HG02571 (cell line): Measurements from ENCODE around the gene TAGLN.

ENCODE experiments used
- ATAC-seq: cut with Tn5 transposase; IDR thresholded peaks from one replicate; pipeline ENCODE4 v1.9.1; 2021; ENCODE audit warnings: mild to moderate bottlenecking, moderate library complexity; ENCODE audit not compliant: unreplicated experiment

The TAGLN gene

DNA sequence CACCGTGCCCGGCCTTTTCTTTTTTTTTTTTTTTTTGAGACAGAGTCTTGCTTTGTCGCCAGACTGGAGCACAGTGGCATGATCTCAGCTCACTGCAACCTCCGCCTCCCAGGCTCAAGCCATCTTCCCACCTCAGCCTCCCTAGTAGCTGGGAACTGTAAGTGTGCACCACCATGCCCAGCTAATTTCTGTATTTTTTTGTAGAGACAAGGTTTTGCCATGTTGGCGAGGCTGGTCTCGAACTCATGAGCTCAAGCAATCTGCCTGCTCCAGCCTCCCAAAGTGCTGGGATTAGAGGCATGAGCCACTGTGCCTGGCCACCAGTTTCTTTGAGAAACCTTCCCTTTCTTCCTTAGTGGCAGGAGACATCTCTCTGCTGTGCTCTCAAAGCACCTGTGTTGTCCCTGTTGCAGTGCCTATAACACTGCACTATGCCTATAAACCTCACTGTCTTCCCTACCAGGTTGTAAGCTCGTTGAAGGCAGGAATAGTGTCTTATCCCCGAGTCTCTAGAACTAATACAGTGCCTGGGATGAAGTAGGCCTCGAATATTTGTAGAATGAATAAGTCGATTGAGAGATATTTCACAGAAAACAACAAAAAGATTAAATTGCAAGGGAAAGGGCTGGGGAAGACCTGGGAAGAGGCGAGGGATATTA, 13.7 kb downstream of the TAGLN start:
- ATAC-seq: no peak

DNA sequence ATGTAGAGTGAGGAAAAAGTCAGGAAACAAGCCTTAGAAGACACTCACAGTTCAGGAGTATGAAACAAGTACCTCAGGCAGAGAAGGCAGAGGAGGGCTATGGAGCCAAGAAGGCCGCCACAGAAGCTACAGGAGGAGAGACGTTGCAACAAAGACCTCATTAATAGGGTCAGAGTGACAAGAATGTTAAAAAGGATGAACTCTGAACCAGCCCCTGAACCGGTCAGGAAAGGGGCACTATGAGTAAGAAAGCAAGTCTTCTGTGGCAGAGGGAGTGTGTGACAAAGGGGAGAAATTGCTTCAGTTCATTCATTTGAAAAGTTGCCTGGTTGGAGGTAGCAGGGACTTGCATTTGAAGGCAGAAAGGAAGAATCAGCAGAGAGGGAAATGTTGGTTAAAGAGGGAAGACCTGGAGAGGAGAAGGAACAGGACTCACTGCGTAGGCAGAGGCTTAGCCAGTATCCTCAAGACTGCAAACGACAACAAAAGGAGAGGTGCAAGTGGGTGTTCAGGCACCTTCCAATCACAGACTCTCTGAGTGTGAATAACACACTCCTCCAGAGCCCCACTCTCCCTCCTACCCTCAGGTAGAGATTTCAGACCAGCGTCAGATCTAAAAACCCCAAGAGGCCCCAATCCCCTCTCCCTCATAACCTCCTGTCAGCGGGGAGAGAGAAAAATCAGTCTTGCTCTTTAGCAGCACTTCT, 15.4 kb downstream of the TAGLN start:
- no peak for ATAC-seq

DNA sequence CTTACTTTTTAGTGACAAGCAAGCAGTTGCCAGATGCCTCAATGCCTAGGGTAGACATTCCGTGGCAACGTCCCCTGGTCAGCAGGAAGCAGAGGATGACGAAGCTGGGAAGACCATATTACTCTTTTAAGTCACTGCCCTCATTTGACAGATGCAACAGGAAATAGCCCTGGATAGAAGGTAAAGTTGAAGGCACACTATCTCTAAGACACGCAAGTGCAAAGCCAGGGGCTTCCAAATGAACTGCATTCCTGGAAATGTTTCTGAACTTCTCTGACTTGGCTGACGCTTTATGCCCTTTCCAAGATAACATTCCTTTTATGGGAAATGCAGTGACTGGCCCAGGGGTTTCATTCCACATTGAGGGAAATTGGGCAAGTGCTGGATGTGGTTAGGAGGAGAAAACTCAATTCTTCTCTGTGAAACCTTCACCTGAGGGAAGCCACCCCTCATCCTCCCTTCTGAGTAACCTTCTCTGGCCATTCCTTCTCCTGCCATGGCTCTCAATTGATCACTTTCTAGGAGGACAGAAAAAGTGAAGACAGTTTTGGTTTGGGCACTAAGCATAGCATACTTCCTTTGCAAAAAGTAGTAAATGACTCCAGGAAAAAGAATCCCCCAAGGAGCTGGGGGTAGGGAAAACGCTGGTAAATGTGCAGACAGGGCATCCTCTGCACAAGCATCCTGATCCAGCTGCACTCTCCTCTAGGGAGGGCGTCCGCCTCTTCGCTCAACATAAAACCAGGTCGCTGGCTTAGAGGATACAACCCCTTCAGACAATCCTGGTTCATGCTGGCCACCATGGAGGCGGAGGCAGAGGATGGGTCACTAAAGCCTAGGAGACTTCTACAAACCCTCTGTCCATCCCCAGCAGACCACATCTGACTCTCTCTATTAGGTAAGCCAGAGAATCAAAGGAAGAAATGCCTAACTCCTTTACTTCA, 18.2 kb downstream of the TAGLN start:
- no peak for ATAC-seq

DNA sequence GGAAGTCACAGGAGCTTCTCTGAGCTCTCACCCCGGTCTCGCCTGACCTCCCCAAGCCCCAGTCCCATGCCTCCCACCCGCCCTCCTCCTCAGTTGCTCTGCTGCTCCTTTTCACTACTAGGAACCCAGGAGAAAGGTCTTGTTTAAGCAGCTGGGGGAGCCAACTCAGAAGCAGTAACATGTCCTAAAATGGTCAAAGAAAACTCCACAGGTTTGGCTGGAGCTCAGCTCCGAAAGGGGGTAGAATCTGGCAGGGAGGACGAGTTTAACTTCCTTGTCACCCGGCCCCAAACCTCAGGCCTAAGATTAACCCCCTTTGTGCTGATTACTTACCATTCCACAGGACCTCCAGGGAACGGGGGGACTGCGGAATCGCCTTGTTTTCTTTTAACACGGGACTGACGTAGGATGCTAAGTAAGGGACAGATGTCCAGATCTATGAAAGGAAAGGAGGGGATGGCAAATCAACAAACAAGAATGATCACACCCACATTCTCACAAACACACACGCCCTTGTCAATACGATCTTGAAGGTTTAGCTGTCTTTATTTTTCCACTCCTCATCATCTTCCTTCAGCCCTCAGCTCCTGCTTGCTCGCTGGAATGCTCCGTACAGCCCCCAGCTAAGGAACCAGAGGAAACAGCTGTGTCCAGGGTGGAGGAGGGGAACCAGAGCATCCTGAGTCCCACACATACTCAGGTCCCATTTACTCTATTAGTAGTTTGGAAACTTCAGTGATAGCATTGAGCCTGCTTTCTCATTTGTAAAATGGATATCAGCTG, 19.2 kb downstream of the TAGLN start:
- ATAC-seq: no peak

DNA sequence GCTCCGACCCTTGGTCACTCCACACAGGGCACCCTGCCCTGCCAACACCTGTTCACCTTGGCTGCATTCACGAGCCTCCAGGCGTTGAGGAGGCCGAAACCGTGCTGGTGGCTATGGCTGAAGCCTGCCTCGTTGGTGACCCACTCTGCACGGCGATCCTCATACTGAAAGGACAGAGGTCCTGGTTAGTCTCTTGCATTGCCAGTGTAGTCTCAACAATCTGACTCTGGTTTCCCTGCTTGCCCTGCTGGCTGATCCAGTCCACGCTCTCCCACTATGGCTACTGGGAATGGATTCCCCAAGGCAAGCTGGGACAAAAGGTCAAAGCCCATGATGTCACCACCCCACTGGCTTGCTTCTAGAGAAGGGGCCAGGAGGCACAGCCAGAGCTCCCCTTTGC, 19.8 kb downstream of the TAGLN start:
- no peak for ATAC-seq

DNA sequence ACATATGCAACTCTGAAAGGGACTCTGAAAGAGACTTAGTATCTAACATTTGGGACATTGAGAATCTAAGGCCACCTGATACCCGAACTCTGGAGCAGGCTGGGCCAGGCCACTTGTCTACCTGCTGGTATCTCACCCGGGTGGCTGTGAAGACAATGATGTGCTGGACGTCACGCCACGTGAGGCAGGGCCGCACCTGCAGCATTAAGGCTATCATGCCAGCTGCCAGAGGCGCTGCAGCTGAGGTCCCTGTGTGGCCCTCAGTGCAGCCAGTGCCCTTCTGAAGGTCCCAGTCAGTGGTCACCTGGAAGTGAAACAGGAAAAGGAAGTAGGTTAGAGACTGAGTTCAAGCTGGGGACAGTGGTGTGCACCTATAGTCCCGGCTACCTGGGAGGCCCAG, 20.3 kb downstream of the TAGLN start:
- no peak for ATAC-seq

DNA sequence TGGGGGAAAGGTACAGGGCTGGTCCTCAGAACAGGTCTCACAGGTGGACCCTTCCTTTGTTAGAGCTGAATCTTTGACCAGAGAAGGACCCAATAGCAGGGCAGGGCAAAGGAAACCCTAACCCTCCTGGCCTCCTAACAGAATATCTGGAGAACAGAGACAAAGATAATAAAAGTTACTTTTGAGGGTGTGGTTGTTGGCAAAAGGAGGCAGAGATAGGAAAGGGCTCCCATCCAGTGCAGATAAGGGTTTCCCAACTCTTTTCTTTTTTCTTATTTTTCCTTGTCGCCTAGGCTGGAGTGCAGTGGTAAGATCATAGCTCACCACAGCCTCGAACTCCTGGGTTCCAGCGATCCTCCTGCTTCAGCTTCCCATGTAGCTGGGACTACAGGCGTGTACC, 20.8 kb downstream of the TAGLN start:
- no peak for ATAC-seq

DNA sequence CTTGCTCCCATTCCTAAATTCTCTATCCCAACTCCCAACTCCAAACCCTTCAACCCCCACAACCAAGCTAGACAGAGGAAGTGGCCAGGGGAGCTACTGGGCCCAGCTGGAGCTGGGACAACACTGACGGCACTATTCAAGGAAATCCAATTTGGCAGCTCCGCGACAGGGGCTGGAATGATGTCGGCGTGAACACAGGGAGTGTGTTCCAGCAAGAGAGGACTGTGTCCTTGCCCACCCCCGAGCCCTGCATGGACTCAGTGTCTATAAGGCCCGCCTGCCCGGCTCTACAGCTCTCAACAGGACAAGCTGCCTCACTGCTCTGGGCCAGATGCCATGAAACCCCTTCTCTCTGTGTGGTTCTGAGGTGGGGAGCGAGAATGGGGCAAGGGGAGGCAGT, 21.4 kb downstream of the TAGLN start:
- no peak for ATAC-seq

DNA sequence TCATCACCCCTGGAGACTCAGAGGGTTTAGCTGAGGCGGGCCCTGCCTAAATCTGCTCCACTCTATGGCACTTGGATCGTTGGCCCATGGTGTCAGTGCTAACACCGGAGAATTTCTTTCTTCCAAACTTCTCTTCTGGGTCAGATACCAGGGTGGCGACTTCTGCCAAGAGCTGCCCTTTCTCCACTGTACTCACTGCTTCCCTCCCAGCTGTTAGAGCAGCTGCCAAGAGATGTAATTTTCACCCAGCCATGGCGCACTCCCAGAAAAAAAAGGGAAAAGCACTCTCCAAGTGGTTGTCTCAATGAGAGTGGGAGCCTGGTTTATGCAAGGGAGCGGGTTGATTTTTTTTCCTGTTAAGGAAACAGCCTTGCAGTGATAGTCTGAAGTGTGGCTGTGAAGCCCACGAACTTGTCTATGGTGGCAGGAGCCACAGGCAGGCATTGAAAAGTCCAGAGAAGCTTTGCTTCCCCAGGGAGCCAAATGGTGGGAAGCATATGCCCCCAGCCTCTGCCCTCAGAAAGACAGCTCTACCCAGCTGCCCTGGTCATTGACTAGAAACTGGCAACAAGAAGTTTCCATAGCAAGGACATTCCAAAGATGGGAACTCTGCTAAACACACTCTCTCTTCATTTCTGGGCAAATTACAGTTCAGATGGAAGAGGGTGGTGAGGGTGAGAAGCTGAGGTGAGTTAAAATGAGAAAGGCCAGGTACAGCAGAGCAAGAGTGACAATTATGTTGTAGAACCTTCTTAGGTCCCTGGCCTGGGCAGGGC, 22.0 kb downstream of the TAGLN start:
- ATAC-seq: no peak

DNA sequence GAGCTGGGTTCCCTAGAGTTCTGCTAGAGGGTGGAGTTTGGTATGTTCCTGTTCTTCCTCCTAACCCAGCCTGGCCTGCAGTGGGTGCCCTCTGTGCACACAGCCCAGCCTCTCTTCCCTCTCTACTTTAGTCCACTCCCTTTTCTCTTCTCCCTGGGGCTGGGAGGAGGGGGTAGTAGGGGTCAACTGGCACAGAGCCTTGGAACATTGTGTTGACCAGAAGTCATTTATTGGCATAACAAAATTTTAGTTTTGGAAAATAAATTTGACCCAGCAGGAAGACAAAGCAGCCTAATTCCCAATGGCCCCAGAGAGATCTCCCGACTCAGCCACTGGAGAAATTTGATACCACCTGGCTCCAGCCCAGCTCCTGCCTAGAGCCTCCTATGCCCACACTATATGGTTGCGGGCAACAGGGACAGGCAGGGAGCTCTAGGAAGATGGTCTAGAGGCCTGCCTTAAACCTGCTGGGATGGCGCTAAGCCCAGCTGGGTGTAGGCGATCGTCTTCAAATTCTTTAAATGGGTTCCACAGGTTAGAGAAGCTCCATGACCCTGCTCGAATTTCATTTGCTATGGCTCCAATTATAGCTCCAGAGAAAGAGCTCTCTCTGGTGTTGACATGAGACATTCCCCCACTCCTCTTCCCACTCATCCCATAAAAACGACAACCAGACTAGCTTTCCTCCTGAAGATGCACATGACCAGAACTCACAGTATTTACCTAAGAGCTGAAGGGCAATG, 22.8 kb downstream of the TAGLN start:
- ATAC-seq: no peak

DNA sequence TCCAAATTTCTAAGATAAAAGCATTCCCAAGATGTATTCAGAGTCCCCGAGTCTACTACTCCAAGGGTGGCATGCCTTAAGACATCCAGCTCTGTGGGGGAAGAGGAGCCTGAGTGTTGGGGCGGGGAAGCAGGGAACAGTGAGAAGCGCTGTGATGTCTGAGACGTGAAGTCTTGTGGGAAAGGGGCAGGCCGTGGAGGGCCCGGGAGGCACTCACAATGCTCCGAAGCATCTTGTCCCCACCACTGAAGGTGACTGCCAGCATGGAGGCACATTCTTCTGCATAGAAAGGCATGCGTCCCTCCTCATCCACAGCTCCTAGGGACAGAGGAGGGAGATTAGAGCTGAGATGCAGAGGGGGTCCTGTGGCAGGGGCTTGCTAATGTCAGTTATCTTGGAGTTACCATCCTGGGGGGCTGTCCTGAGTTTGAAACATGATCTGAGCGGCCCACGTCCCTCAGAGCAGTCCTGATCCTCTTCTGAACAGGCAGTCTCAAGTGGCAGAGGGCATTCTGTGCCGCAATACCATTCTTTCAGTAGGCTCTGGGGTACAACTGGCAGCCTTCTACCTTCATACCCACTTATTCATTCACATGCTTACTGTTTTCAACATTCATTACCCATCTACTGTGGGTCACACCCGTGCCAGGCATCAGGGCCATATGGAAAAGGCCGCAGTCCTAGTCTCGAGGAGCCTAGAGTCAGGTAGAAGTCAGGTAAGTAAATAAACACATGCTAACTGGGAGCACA, 24.0 kb downstream of the TAGLN start:
- ATAC-seq: no peak

DNA sequence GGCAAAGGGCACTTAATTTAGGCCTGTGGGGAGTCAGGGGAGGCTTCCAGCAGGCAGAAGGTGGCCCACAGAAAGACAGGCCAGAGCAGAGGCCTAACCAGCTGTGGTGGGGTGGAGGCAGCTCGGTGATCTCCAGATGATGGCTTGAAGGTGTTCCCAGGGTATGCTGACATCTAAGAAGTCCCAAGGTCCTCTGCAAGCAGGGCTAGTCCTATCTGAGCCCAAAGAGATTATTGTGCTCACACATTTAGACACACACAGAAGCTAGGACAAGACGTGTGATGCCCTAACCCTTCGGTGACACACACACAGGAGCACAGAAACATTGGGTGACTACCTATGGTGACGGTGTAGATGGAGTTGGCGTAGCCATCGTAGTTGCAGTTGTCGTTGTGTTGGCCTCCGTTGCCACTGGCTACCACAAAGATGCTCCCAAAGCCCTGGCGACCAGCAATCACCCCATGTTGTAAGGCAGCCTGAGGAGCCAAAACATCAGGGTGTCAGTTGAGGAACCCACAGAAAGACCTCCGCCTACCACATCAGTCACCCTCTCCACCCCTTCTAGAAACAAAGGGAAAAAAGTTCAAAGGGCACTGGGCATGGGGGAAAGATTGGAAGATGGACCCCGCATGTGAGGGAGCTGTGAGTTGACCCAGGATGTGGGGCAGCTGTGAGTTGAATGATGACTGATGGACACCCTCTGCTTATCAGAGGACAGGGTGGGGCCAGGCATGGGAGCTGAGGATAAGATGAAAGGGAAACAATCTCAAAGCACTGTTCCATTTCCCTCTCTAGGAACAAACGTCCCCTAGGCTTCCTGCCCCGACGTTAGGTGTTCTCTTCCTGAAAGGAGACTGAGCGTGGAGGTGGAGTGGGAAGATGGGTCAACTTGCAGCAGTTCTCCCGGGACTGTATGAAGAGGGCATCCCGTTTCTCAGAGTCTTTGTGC, 24.8 kb downstream of the TAGLN start:
- ATAC-seq: no peak

DNA sequence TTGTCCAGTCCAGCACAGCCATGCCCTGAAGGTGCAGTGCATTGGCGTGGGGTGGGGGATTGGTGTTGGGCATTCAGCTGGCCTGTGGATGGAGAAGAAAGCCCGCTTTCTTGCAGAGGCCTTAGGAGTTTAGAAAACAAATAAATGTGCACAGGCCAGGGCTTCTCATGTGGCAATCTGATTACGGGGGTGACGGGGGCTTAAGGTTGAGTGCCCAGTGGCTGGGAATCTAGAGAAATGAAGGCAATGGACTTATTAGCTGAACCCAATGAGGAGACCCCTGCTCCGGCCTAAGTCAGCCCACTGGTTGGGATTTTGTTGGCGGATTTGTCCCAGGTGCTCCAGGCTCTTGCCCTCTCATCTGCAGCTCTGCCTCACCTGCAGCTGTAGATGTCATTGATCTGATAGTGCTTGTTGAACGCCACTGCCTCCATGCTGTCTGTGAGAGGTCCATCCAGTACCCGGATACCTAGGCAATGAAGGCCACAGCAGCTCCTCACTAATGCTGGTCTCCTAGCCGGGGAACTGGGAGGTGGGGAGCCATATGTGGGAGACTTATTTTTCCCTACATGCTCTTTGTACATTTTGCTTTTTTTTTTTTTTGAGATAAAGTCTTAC, 26.5 kb downstream of the TAGLN start:
- no peak for ATAC-seq

DNA sequence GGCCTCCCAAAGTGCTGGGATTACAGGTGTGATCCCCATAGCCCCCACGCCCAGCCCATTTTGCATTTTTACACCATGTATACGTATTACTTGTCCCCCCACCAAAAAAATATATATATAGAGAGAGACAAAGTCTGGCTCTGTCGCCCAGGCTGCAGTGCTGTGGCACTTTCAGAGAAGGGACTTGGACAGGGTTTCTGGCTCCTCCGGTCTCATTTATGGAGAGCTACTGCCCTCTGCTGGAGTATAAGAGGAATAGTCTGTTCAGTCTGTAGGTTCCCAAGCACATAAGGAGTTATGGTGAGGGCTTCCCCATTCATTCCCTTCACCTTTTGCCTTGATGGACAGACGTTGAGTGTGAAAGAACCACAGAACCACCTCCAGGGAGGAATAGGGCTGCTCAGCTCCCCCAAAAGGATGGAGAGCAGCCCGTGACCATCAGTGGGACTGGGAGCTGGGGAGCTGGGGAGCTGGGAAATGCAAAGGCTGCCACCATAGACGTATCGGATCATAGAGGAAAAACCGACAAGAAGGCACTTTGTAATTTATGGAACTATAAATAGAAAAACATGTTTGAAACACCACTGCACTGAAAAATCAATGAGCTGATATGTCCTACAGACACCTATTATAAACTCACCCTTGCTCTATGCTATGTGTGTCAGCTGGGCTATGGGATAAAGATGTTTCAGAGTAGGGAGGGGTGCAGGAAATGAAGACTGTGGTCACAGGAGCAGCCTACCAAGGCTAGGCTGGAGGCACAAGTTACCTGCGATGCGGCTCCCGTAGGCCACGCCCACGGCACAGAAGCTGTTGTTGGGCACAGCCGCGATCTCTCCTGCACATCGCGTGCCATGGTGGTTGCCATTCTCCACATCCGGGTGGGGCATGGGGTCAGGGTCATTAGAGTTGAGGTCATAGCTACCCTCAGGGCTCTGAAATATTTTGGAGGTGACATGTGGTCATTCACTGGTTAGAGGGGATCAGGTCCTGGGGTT, 27.5 kb downstream of the TAGLN start:
- ATAC-seq: no peak

DNA sequence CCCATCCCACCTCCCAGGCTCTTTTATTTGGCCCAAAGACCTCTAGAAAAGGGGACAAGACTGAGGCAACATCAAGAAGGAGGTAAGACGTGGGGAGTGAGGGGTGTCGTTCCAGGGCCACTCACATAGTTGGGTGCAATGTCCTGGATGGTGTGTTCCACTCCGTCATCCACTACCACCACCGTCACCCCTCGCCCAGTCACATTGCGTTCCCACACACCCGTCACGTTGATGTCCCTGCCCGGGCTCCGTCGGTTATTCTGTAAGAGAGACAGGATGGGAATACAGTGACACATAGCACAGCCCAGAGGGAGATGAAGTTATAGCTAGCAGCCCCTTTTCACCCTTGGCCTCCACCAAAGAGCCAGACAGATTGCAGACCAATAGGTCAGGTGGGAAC, 28.9 kb downstream of the TAGLN start:
- no peak for ATAC-seq

DNA sequence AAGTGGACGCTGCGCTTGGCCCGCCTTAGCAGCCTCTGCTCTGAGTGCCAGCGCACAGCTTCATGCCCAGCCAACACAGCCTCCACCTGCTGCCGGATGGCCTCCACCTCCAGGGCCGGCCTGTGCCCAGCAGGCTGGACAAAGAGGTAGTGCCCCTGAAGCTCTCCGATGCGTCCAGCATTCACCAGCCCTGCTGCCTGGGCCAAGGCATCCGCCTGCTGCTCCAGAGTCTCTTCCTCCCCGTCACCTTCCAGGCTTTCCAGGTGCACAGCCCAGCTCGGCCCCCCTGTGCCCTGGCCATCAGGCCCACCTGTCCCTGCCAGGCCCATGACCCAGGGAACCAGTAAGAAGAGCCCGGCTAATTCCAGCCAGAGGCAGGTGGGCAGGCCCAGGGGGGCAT, 30.2 kb downstream of the TAGLN start:
- ATAC-seq: no peak
